ENCODE data around the gene CYLD.

Gene CYLD

DNA sequence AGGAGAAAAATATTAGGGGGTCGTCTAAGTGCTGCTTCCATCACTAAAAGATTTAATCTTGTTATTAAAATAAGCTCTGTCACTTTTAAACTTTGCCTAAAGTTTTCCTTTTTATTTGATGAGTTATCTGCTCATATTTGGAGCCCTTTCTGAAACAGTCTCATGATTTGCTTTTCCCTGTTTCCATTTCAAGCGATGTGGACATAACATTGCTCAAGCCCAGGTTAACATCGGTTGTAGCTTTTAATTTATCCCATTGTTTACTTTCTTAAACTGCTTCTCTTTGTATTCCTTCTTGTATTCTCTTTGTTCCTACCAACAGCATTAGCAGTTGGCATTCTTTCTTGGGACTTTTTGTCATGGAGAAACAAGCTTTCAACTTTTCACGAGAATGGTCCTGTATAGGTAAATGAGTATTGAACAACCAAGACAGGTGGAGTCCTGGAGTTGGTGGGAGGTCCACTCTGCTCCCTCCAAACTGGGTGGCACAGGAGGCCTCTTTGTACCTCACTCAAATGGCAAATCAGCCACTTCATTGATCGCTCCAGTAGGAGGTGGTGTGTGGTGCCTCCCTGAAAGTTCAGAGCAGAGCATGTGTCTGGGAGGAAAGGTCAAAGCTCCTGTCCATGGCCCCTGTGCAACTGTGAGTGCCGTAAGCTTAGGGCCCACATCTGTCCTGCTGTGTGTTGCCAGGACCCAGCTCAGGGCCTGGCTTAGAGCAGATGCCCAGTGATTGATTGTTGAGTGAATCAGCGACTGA, 107.0 kb downstream of the CYLD start:
- CTCF ChIA-PET: interaction anchor here (0.7 to 2.3 kb wide), 2 partner anchors 35 to 640 kb away, joined by 4 to 5 read pairs; no protein-coding TSS in a partner anchor
- POLR2A ChIA-PET: no interaction called here
- H3K27ac ChIP-seq (ENCODE audit: extremely low read depth, low read depth, low read length): no peak overlapping the region
- no peaks in the 10 kb centered on the region for H3K36me3 ChIP-seq (ENCODE audit: control insufficient read depth in 2 of 2, insufficient read depth in 1 of 2, low read length in 2 of 2)
- no peaks in the 10 kb centered on the region for H3K9me3 ChIP-seq (ENCODE audit: control insufficient read depth, insufficient read depth, low read depth, low read length)
- TF ChIP-seq ZBTB48 (tag by site-specific recombination; IDR thresholded peaks at IDR 0.05) (no peak), BCL11A (tag by site-specific recombination; IDR thresholded peaks at IDR 0.05; ENCODE audit: low read depth) (no peak), ZNF600 (tag by site-specific recombination; IDR thresholded peaks at IDR 0.05) (no peak), ZNF701 (tag by site-specific recombination; IDR thresholded peaks at IDR 0.05) (no peak), ZBTB20 (tag by site-specific recombination; IDR thresholded peaks at IDR 0.05) (no peak), ZSCAN5A (tag by site-specific recombination; IDR thresholded peaks at IDR 0.05) (no peak)
- TF ChIP-seq, protein P1, sequence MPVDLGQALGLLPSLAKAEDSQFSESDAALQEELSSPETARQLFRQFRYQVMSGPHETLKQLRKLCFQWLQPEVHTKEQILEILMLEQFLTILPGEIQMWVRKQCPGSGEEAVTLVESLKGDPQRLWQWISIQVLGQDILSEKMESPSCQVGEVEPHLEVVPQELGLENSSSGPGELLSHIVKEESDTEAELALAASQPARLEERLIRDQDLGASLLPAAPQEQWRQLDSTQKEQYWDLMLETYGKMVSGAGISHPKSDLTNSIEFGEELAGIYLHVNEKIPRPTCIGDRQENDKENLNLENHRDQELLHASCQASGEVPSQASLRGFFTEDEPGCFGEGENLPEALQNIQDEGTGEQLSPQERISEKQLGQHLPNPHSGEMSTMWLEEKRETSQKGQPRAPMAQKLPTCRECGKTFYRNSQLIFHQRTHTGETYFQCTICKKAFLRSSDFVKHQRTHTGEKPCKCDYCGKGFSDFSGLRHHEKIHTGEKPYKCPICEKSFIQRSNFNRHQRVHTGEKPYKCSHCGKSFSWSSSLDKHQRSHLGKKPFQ (tag by site-specific recombination; IDR thresholded peaks at IDR 0.05): no peak
- TF ChIP-seq, protein P2, sequence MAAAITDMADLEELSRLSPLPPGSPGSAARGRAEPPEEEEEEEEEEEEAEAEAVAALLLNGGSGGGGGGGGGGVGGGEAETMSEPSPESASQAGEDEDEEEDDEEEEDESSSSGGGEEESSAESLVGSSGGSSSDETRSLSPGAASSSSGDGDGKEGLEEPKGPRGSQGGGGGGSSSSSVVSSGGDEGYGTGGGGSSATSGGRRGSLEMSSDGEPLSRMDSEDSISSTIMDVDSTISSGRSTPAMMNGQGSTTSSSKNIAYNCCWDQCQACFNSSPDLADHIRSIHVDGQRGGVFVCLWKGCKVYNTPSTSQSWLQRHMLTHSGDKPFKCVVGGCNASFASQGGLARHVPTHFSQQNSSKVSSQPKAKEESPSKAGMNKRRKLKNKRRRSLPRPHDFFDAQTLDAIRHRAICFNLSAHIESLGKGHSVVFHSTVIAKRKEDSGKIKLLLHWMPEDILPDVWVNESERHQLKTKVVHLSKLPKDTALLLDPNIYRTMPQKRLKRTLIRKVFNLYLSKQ (tag by site-specific recombination; IDR thresholded peaks at IDR 0.05; ENCODE audit: borderline replicate concordance): no peak
- no peak overlapping the region for H3K4me3 ChIP-seq (ENCODE audit: low read depth, low read length)
- H3K4me1 ChIP-seq (ENCODE audit: control insufficient read depth, insufficient read depth, low read length): no peaks in the 10 kb centered on the region

Measured in HEK293 (cell line).